ENCODE results near the gene CTSE. TPM values are rescaled to one million over a fixed set of nuclear protein-coding genes. Genes with fewer than 3 reads are reported as not detected.
A peak's percentile ranks its signal among the peaks of the same experiment; 100 is the strongest.

Gene CTSE
- polyA plus RNA-seq, 2 of the 4 experiments (the other 2 are of a cell fraction) = not detected

GRCh38 chr1:205978676-205979075 lies 45.0 kb downstream of the CTSE start:
- no peak for FAIRE-seq
- Histone ChIP-seq H3K4me3 (no peak overlapping the region), H3K4me2 (no peak overlapping the region), H3K9me3 (no peaks in the 10 kb centered on the region), H3K27ac (no peak overlapping the region), H3K4me1 (peaks cover 17% of the 10 kb centered on the region)
- WGBS (ENCODE audit: missing lambda C conversion rate) = 67% methylated on average over 5 of the region's 7 CpGs
- TF ChIP-seq USF2 (IDR thresholded peaks at IDR 0.05) = no peak
- TF ChIP-seq FOXS1 (CRISPR knock-in tag; IDR thresholded peaks at IDR 0.05) = no peak
- POLR2A ChIA-PET = interaction anchor here (2.0 kb wide), 1 partner anchor 59 kb away, joined by 11 read pairs; no protein-coding TSS in a partner anchor
- no peak for ATAC-seq
- CTCF ChIA-PET = interaction anchor here (0.8 to 13.5 kb wide), 19 partner anchors 8 to 320 kb away, joined by 3 to 822 read pairs (median 27); partner anchors contain the start of gene SLC26A9
- DNase-seq (ENCODE audit: low read depth in 1 of 2, low spot score in 1 of 2) = no peak

GRCh38 chr1:205977402-205978014 lies 46.2 kb downstream of the CTSE start:
- WGBS (ENCODE audit: missing lambda C conversion rate) = 87% methylated on average over 2 of the region's 2 CpGs
- H3K4me3 ChIP-seq = no peak overlapping the region
- POLR2A ChIA-PET = interaction anchor here (1.0 to 2.0 kb wide), 3 partner anchors 58 to 186 kb away, joined by 3 to 11 read pairs (median 9); no protein-coding TSS in a partner anchor
- peak; percentile 70 to 81 for DNase-seq (ENCODE audit: low read depth in 1 of 2, low spot score in 1 of 2)
- H3K4me1 ChIP-seq = peaks cover 16% of the 10 kb centered on the region
- no peak overlapping the region; the same call in 2 of the 3 replicates for H3K4me2 ChIP-seq
- CTCF ChIA-PET = interaction anchor here (0.5 to 13.5 kb wide), 87 partner anchors 8 to 1040 kb away, joined by 3 to 822 read pairs (median 5); partner anchors contain the start of genes PM20D1, RAB29, RAB7B and SLC26A9
- H3K27ac ChIP-seq = peak overlapping the region; percentile 59 to 77; a peak in 4 of 6 replicates
- no peak for FAIRE-seq
- peak; percentile 85 to 97 for ATAC-seq
- TF ChIP-seq ZFP36 (IDR thresholded peaks at IDR 0.05; ENCODE audit: borderline replicate concordance, partially characterized antibody) (peak; percentile 97), RAD21 (conservative IDR thresholded peaks at IDR 0.05 in 1 of 2, IDR thresholded peaks at IDR 0.05 in 1 of 2) (peak; percentile 99), CTCF (IDR thresholded peaks at IDR 0.05) (peak; percentile 98), SMC3 (IDR thresholded peaks at IDR 0.05) (peak; percentile 100), RNF2 (IDR thresholded peaks at IDR 0.05; ENCODE audit: borderline replicate concordance, low read depth) (no peak), PHF8 (IDR thresholded peaks at IDR 0.05; ENCODE audit: borderline replicate concordance, low read depth) (no peak), HES2 (IDR thresholded peaks at IDR 0.05) (no peak), HEYL (CRISPR knock-in tag; IDR thresholded peaks at IDR 0.05) (no peak), CBX2 (IDR thresholded peaks at IDR 0.05; ENCODE audit: borderline replicate concordance, low read depth) (no peak)
- H3K9me3 ChIP-seq = no peaks in the 10 kb centered on the region

GRCh38 chr1:205976708-205977401 lies 46.8 kb downstream of the CTSE start:
- no peak for FAIRE-seq
- DNase-seq (ENCODE audit: low read depth in 1 of 2, low spot score in 1 of 2) = peak in 1 of 2 experiments; percentile 59
- Histone ChIP-seq H3K27ac (peak overlapping the region; percentile 59 to 77; a peak in 4 of 6 replicates), H3K9me3 (no peaks in the 10 kb centered on the region), H3K4me3 (no peak overlapping the region), H3K4me1 (peaks cover 16% of the 10 kb centered on the region), H3K4me2 (peak overlapping the region; percentile 23; the same call in 2 of the 3 replicates)
- TF ChIP-seq BCL3 (IDR thresholded peaks at IDR 0.05) (no peak), NFE2L2 (conservative IDR thresholded peaks at IDR 0.05; ENCODE audit: low read length) (no peak), FOSL2 (IDR thresholded peaks at IDR 0.05) (no peak), FOSL2 (CRISPR knock-in tag; IDR thresholded peaks at IDR 0.05) (no peak), ZC3H11A (IDR thresholded peaks at IDR 0.05) (no peak), GATA3 (IDR thresholded peaks at IDR 0.05; ENCODE audit: borderline replicate concordance) (no peak), ZSCAN20 (CRISPR knock-in tag; IDR thresholded peaks at IDR 0.05) (no peak), RCOR1 (IDR thresholded peaks at IDR 0.05; ENCODE audit: low read depth, low read length) (no peak), NR3C1 (IDR thresholded peaks at IDR 0.05) (no peak), RFX5 (IDR thresholded peaks at IDR 0.05) (no peak), HOXB5 (CRISPR knock-in tag; IDR thresholded peaks at IDR 0.05) (no peak), E2F6 (IDR thresholded peaks at IDR 0.05; ENCODE audit: borderline replicate concordance, low read depth) (no peak), RNF2 (IDR thresholded peaks at IDR 0.05; ENCODE audit: borderline replicate concordance, low read depth) (no peak), KDM1A (IDR thresholded peaks at IDR 0.05; ENCODE audit: low read depth) (no peak)
- ATAC-seq = peak; percentile 25 to 72; a peak in 4 of 6 replicates
- WGBS (ENCODE audit: missing lambda C conversion rate) = 46% methylated on average over 8 of the region's 8 CpGs
- CTCF ChIA-PET = interaction anchor here (0.6 to 13.5 kb wide), 84 partner anchors 7 to 502 kb away, joined by 3 to 822 read pairs (median 5); partner anchors contain the start of genes PM20D1, RAB29, RAB7B and SLC26A9
- POLR2A ChIA-PET = interaction anchor here (1.0 to 2.0 kb wide), 3 partner anchors 57 to 185 kb away, joined by 3 to 11 read pairs (median 9); no protein-coding TSS in a partner anchor
